Kidney capillary endothelial cell (primary cell): Measurements from ENCODE around the gene PTPRN2.

Source experiments
- DNase-seq: peaks from one replicate; pipeline ENCODE4 v3.0.0-alpha.2; 2018; ENCODE audit warnings: low spot score

PTPRN2 gene

DNA sequence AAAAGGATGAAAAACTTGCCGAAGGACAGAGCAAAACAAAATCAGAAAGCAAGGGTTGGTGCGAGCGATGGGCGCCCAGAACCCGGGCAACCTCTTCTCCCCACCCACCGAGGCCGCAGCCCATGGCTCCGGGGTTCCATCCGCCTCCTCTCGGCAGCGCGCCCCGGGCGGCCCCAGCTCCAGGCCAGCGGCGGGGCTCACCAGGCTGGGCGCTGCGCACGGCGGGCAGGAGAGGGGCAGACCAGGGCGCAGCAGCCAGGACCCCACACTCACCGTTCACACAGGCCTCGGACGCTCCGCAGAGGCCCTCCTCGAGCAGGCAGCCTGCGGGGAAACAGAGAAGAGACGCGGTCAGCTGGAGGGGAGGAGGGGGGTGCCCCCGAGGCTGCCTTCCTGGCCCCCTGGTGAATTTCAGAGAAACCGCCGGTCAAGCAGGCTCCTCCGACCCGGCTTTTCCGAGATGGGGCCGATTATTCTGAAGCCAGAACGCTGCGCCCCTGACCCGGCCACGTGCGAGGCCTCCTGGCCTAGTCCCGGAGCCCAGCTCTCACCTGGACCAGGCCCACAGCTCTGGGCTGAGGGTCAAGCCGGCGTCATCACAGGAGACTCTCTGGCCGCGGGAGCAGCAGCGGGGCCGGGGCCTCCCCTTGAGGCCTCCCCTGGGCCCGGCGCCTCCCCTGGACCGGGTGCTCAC, 98.0 kb downstream of the PTPRN2 start:
- no peak for DNase-seq

DNA sequence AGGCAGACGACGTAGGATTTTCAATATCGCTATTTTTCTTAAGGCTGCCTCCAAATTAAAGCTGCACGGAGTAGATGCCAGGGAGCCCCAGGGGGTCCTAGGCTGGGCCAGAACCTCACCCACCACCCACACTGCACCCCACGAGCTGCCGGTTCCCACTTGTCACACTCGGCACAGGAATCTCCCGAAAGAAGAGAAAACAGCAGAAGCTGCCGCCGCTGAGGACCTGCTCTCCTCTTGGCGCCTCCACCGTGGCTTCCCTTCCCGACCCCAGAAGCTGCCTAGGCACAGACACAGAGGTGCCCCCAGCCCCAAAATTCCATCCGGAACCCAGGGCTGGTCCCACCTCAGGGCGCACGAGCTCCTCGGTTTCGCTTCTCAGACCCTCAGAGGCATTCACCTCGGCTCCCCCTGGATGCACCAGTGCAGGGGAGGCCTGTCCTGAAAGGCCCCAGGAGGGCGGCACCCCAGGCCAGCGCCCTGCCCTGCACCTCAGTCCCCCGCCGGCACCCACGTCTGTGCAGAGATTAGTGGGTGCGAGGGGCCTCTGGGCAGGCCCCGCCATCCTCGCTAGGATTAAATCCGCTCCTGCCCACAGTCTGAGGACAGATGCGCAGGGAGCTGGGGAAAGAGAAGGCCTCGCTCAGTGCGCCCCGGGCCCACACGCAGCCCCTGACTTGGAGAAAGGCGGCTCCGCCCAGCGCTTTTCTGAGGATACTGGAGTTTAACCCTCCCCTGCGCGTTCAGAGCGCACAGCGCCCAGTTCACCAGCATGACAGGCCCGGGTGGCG, 99.2 kb downstream of the PTPRN2 start:
- DNase-seq = no peak

DNA sequence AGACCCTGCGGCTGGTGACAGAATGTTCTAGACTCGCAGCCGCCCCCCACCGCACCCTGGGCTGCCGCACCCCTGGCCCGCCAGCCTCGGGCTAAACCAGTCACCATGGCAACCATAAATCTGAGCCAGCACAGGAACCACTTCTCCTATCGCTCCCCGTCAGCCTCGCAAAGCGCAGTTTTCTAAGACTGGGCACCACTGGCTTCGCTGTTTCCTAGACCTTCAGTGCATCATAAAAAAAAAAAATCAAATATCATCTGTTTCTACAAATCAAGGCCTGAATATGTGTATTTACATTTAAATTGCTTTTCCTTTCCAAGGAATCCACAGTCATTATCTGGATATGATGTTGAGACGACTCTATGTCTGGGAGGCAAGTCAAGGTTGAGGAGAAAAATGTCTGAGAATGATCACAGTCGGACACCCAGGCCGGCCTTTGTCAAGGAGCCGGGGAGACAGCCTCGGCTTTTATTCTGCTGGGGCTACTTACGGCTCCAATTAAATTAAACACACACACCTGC, 99.9 kb downstream of the PTPRN2 start:
- no peak for DNase-seq

DNA sequence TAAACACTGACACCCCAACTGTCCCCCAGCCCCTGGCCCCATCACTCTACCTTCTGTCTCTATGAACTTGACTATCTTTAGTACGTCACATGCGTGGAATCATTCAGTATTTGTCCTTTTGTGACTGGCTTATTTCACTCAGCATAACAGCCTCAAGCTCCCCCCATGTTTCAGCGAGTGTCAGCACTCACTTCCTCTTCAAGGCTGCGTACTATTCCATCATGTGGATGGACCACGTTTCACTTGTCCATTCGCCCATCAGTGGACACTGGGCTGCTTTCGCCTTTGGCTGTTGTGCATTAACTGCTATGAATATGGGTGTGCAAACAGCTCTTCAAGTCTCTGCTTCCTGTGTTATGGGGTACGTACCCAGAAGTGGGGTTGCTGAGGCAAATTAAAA, 100.7 kb downstream of the PTPRN2 start:
- no peak for DNase-seq

DNA sequence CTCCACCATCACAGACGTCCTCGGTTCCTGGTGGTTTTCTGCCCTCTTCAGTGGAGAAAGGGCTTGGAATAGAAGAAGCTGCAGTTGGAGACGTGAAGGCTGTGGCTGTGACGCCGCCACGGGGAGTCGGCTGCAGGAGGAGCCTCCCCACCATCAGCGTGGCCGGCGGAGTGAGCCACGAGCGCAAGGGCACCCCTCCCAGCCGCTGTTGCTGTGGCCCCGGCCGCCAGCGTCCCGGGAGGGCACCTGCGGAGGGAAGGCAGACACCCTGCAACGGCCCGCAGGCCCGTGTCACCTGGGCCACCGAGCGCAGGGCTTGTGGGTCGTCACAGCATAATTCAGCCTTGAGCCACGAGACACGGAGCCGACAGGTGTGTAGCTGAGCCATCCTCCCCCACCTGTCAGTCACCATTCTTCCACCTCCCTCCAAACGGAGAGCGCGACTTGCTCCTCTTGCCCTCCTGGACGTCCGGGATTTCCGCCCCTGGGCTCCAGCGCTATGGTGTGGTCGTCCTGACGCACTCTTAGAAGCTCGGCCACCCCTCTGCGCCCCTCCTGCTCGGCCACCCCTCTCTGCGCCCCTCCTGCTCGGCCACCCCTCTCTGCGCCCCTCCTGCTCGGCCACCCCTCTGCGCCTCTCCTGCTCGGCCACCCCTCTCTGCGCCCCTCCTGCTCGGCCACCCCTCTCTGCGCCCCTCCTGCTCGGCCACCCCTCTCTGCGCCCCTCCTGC, 102.7 kb downstream of the PTPRN2 start:
- no peak for DNase-seq

DNA sequence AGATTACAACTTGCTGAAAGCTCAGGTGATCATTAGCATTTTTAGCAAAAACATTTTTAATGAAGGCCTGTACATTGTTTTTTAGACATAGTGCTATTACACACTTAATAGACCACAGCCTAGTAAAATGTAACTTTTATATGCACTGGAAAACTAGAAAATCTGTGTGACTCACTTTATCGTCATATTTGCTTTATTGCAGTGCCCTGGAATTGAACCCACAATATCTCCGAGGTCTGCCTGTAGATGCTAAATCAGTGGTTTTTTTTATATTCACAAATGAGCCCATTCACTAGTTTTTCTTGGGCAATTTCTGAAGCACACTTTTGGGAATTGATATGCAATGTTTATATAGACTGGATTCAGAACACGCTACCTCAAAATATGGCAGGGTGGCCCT, 105.1 kb downstream of the PTPRN2 start:
- DNase-seq = no peak

DNA sequence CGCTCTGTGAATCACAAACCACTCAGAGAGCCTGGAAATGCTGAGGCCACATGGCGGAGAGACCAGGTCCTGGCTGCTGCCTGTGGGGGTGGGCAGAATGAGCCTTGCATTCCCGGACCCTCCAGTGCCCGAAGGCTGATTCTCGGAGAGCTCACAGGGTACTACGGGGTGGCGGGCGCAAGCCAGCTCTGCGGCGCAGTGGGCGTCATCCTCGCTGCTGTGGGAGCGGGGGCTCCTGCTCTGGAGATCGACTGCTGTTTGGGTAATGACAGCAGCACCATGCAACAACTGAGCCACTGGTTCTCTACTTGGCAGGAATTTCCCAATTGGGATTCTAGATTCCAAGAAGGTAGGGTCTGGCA, 108.0 kb downstream of the PTPRN2 start:
- no peak for DNase-seq

DNA sequence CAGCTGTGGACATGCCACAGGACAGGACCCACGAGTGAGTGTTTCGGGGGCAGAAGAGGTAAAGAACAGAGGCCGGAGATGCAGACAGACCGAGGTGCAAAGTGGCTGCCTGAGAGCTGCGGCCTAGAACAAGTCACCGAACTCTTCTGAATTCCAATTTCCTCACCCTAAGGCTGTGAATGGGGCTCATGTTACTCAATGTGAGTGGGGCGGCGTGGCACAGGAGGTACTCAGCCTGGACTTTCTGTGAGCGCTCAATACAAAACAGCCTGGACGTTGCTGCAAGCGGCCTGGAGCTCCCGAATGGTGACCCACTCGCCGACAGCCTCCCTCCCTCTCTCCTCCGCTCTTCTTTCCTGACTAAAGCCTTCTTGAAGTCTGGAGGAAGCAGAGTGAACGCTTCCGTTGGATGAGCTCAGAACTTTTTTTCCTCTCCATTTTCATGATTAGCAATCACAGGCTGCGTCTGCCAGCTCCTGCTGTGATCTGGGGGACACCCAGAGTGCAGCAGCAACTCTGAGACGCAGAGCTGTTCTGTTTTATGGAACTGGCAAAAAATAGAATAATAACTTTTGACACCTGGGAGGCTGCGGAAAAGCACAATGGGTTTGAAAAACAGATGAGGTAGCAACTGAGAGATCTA, 108.5 kb downstream of the PTPRN2 start:
- DNase-seq = no peak

DNA sequence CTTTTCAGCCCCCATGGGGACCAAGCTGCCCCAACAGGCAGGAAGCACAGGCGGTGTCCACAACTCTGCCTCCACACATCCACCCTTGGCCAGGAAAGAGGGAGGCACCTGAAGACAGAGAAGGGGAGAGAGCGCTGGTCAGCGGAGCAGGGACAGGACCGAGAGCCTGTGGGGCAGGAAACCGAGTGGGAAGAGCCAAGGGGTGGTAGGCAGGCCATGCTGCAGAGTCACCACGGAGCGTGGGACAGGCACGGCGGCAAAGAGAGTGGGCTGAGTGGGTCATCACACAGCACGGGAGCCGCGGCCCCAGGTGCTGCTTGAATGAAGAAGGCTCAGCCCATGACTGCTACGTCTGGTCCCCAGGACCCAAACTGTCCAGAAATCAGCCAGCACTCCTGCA, 109.8 kb downstream of the PTPRN2 start:
- no peak for DNase-seq

DNA sequence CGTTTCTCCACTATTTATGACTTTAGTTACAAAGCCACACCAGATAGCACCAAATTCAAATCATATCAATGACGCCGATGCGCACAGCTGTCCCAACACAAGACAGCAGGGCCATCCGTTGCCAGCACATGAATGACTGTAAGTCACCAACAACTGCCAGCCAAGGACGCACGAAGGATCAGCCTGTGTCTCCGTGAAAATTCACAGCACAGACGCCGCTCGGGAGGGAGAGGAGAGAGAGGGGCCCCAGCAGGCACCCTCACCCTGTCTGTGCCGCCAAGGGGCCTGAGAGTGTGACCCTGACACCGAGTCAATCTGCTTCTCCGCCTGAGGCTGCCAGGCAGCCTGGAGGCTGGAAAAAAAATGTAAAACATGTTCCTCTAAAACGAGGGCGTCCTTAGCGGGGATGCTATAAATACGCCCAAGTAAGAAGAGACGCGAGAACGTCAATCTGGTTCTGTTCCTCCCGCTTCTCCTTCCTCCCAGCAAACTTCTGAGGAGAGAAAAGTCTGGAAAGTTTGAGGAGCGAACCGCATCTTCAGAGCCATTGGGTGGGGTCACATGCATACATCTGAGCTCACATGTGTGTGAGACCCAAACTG, 111.2 kb downstream of the PTPRN2 start:
- DNase-seq = no peak

DNA sequence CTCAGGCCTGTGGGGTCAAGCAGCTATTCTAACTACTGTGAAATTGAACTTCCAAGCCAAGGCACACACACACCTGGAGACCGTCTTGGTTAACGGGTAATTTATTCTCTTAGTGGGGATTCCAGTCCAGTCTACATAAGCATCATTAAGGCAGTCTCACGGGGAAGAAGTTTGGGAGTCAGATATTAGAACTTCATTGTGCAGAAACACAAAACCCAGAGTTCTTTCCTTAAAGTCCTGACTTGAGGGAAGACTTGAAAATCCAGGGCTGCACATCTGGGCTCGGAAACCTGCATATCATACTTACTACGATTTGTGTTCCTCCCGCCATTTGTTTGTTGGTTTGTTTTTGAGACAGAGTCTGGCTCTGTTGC, 112.0 kb downstream of the PTPRN2 start:
- no peak for DNase-seq

DNA sequence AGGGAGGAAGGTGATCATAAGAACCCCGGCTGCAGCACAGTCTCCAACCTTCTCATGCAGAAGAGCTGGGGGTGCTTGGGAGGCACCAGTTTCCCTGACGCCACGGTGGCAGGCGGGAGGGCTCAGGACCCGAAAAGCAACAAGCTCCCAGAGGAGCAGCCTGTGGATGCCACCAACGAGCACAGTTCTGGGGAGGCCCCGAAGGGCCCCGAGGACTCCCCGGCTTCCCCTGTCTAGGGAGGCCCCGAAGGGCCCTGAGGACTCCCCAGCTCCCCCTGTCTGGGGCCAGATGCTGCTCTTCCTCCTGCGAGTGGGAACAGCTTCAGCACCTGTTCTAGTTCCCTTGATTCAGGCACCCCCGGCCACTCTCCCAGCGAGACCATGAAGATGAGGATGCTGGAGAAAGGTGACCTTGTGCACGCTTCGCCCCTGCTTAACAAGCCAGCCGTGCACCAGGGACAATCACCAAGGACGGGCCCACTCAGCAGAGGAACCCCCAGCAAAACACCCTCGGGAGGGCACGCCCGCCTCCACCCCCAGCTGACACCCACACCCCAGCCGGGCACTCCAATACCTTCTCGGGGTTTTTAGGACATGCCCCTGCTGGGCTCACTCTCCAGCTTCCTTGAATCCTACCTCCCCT, 112.5 kb downstream of the PTPRN2 start:
- DNase-seq = no peak

DNA sequence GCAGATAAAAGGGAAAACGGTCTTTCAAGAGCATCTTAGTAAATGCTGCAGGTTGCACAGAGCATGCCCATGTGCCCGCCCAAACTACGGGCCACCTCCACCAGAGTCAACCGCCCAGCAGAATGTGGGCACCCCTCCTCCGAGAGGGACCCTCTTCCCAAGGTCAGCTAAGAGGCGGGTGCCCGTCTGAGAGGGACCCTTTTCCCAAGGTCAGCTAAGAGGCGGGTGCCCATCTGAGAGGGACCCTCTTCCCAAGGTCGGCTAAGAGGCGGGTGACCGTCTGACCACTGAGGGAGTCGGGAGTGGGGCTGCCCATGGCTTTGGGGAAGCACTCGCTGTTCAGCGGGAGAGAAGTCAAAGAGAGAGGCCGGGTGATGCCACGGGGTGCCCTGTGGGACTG, 113.1 kb downstream of the PTPRN2 start:
- DNase-seq = no peak

DNA sequence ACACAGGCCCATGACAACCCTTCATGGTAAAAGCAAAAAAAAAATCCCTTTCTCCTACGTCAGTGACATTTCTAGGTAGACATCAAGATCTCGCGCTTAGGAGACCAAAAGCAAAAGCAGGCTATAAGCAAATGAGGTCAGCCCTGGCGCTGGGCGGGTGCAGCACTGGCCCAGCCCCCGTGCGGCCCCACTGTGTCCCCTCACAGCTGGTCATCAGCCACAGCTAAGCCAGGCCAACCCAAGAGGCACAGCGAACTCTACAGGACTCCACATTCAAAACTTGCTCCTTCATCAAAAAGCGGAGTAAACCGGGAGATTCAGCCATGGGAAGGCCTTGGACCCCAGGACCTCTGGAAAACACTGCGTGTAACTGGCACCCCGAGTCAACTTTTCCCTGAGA, 113.7 kb downstream of the PTPRN2 start:
- no peak for DNase-seq

DNA sequence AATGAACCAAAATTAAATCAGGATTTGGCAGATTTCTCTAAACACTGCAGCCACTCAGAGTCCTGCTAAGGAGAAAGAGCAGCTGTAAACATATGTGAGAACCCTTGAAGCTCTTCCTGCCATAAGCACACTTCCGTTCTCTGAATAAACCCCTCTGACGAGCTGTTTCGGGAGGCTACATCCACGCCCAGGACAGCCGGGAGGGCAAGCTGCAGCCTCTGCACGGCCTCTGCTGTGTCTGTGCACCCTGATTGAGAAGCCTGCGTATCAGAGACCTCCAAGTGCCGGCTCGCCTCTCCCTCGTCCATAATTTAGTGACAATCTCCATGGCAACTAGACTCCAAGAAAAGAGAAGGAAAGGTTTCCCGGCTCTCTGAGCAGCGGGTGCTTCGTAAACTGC, 114.4 kb downstream of the PTPRN2 start:
- DNase-seq = peak; percentile 19

DNA sequence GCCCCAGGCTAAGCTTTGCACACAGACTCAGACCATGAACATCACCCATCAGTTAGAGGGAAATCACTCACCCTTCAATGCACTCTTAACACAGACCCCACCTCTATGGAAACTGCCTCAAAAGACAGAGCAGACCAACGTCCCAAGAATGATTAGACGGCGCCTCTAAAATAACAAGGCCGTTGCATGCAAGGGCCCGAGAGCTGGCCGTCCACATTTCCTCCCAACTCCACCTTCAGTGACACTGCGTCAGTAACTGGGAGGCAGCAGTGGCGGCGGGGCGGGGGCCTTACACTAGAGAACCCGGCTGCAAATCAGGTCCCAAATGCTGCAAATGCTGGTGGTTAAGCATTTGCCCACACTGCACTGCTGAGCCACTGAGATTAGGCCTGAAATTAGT, 115.0 kb downstream of the PTPRN2 start:
- no peak for DNase-seq

DNA sequence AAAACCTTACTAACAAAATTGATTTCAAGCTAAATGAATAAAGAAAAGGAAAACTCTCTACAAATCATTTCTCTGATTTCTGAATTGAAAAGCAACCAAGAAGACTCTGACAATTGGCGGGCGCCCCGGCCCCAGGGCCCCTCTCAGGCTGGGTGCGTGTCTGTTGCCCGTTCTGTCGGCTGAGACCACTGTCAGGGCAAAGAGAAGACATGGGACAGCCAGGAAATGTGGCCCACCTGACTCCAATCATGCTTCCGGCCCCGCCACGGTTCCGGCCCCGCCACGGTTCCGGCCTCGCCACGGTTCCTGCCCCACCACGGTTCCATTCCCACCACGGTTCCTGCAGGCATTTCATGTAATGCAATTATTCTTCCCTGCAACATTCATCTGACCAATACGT, 115.9 kb downstream of the PTPRN2 start:
- DNase-seq = no peak

DNA sequence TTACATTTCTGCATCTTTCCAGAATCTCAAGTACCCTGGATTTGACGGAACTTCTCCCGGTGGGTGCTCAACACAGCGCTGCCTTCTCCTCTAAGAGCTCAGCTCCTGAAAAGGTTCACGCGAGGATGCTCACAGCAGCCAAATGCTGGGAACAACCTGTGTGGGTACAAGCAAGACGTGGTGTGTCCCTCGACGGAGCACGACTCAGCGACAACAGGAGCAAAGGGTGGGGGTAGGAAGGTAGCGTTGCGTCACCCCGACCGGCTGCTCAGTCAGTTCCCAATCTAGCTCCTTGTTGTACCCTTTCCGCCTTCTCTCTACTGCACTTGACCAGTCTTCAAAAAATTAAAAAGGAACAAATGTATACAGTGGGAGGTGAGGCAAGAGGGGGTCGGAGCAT, 117.3 kb downstream of the PTPRN2 start:
- DNase-seq = no peak

DNA sequence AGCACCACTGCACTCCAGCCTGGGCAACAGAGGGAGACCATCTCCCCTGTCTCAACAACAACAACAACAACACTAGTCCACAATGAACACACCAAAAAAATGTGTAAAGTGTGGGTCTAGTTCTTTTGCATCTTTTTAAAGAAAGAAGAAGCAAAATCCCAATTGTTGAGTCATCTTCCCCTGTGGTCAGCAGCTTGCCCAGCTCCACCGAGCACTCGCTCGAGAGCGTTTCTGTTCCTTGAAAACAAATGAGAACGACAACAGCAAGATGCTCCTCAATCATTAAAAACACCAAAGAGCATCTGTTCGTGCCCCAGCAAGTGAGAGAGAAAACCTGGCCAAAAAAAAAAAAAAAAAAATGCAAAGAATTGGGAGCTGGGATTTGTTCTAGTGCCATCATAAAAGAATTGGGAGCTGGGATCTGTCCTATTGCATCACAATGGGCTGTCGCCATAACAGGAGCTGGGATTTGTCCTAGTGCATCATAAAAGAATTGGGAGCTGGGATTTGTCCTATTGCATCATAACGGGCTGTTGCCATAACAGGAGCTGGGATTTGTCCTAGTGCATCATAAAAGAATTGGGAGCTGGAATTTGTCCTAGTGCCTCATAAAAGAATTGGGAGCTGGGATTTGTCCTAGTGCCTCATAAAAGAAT, 118.1 kb downstream of the PTPRN2 start:
- DNase-seq = no peak

DNA sequence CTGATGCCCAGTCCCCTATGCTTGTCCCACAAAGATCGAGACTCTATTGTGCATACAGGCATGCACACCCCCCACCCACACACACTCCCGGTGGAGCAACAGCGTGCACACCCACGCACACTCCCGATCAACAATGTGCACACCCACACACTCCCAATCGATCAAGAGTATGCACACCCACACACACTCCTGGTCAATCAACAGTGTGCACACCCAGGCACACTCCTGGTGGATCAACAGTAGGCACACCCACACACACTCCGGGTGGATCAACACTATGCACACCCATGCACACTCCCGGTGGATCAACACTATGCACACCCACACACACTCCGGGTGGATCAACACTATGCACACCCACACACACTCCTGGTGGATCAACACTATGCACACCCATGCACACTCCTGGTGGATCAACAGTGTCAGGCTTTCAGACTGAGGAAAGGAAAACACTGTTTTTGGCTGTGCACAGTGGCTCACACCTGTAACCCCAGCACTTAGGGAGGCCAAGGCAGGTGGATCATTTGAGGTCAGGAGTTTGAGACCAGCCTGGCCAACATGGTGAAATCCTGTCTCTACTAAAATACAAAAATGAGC, 118.8 kb downstream of the PTPRN2 start:
- DNase-seq = no peak

DNA sequence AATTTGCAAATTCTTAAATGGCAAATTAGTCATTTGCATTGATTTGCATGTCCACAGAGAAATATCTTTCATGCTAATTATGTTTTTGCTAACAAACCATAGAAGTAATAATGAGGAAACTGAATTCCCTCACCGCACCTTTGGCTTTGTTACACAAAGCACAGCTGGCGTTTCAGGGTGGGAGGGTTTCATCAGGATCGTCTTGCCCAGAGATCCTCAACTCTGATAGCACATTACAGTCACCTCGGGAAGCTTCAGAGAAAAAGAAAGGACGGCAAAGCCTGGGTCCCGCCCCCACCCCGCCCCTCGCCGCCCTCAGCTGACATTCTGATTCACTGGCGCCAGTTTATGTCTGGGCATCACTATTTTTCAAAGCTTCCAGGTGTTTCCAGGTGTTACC, 119.4 kb downstream of the PTPRN2 start:
- no peak for DNase-seq
